ENCODE results near the gene PRKCD.

PRKCD gene

DNA sequence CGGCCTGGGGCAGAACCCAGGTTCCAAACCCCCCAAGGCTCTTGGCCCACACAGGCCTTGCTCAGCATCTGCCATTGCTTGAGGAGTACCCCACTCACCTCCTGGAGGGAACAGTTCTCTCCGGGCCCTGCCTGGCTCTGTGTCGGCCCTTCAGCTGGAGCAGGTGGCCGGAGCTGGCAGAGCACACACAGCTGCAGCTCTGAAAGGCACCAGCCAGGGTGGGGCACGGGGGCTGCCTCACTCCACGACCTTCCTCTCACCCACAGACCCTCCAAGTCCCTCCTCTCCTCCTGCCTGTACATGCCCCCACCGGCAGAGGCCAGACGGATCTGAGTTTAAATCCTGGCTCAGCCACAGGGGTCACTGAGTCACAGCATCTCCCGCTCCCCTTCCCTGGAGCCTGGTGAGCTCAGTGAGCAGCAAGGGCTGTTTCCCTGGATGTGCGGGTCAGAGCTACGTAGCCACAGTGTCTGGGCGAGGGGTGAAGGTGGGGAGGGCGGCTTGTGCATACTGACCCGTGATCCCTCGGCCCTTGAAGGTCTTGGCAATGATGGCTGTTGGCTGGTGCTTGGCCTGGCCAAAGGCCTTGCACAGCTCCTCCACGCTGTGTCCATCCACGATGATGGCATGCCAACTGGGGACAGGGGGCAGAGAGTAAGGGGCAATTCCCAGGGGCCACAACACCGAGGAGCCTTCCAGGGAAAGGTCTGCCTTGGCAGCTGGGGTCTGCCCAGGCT, 71.8 kb downstream of the PRKCD start:
- no peak for DNase-seq (ENCODE audit: low spot score)

DNA sequence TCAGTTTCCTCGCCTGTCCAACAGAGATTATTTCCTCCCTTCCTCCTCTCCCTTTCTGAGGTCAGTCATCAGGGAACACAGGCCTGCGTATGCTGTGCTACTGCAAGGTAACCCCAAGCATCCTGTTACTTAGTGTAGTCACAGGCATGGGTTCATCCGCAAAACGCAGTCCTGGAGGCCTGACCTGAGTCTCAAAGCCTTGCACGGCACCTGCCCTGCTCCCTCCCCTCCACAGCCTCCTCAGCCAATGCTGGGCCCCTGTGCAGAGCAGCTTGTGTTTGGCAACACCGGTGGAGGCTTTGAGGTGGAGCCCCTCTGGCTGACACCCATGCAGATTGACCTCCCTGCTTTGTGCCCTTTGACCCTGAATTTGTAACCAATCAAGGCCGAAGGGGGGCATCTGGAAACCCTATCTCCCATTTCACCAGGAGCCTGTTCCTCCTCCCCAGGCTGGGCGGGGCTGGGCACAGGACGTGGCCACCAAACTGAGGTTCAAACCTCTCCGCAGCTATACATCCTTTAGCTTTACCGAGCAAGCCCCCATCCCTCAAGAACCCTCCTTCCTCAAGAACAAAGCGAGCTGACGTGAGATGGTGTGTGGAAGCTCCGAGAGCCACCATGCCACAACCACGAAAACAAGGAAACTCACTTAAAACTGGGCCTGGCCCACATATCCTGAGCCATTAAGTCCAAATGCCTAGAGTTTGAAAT, 73.3 kb downstream of the PRKCD start:
- no peak for DNase-seq (ENCODE audit: low spot score)

DNA sequence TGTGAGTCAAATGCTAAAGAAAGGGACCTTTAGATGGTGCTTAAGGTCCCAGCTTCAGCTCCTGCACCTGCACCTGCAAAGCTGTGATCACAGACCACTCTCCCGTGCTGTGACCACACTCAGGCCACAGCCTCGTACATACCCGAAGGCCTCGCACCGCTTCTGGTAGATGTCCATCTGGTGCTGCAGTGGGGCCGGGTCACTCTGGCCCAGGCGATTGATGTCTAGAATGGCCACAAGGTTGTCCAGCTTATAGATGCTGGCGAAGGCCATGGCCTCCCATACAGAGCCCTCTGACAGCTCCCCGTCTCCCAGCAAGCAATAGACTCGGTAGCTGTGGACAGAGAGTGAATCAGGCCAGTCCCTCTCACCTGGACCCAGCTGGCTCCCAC, 73.8 kb downstream of the PRKCD start:
- no peak for DNase-seq (ENCODE audit: low spot score)

DNA sequence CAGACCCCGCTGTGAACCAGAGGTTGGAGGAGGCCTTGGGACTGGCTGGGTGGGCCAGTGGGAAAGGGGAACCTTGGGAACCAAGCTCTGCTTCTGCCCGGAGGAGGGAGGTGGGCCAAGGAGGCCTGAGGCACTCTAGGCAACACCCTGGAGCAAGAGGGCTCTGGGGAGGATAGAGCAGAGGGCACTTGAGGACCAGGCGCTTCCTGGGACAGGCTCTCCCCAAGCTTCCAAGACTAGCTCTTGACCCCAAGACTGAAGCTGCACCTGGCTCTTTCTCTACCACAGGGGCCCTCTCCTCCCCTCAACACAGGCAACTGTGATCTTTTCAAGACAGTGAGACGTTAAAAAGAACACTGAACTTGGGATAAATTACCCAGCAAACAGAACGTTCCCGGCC, 74.5 kb downstream of the PRKCD start:
- no peak for DNase-seq (ENCODE audit: low spot score)

DNA sequence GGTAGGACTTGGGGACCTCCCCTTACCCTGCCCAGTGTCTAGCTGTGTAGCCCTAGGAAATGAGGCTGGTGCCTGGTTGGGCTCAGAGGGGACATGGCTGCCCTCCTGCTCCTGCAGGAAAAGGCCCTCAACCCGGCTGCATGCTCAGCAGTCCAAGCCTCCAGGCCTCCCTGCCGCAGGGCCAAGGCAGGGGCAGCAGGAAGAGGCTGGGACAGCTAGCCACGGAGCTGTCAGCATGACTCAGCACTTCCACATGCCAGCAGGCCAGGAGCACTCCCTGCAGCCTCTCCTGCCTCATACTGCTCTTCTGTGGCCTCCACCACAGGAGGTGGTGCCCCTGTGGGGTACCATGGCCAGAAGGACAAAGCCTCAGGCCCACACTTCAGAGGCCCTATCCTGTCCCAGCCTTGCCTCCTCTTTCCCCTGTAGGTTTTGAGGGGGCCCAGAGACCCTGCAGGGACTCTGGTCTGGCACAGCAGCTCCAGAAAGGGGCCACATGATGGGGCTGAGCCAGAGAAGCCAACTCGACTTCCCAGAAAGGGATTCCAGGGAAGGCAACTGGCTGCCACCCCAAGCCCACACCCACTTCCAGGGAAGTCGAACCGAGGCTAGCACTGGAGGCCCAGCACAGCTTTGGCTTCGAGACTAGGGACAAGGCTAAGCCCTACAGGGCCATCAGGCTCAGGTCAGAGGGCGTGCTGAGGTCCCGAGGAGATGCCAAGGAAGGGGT, 75.3 kb downstream of the PRKCD start:
- peak; percentile 86 for DNase-seq (ENCODE audit: low spot score)

DNA sequence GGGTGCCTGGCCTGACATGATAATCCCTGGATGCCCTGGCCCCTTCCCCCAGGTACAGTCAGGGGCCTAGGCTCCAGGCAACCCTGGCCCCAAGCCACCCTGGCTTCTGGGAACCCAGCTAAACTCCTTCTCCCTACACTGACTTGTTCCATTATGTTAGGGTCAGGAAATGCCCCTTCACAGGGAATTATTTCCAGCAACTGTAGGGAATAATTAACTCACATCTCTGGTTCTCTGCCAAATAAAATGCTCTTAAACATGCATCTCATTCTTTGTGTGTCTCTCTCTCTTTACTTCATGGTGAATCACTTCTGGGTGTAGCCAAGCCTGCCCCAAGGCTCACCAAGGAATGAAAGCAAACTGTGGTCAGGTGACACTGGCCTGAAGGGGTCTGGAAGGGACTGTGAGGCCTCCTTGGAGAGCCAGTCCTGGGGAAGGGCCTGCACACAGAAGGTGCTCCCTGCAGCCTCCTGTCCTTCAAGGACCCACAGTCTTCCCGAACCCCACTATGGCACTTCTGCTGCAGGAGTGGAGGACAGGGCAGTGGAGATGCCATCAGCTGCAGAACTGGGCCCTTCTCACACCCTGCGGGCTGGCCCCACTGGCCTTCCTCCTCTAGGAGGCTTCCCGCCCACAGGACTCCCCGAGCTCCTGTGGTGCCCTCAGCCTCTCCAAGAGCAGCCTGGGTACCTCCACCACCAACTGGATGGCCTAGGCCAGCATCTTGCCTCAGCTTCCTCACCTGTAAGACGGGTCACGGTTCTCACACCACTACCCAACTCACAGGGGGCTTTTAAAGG, 77.2 kb downstream of the PRKCD start:
- peak; percentile 97 for DNase-seq (ENCODE audit: low spot score)

DNA sequence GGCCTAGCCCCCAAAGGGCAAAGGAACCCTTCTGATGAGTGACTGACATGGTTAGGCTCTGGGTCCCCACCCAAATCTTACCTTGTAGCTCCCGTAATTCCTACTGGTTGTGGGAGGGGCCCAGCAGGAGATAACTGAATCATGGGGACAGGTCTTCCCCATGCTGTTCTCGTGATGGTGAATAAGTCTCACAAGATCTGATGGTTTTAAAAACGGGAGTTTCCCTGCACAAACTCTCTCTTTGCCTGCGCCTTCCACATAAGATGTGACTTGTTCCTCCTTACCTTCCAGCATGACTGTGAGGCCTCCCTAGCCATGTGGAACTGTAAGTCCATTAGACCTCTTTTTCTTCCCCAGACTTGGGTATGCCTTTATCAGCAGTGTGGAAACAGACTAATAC, 77.9 kb downstream of the PRKCD start:
- DNase-seq (ENCODE audit: low spot score), result no peak

DNA sequence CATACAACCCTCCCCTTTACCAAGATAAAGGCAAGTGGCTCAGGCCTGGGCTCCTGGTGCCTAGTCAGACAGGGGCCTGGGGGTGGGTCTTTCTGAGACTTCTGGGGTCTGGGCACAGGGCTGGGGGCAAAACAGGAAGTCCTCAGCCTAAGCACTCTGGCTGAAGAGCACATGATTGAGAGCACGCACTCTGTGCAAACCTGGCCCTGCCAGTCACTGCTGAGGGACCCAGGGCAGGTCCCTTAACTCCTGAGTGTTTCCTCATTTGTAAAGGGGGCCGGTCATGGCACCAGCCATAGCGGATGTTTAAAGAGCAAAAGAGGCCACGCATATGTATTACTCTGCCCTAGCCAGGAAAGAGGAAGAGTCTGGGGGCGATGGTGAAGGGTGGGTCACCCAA, 78.8 kb downstream of the PRKCD start:
- no peak for DNase-seq (ENCODE audit: low spot score)

DNA sequence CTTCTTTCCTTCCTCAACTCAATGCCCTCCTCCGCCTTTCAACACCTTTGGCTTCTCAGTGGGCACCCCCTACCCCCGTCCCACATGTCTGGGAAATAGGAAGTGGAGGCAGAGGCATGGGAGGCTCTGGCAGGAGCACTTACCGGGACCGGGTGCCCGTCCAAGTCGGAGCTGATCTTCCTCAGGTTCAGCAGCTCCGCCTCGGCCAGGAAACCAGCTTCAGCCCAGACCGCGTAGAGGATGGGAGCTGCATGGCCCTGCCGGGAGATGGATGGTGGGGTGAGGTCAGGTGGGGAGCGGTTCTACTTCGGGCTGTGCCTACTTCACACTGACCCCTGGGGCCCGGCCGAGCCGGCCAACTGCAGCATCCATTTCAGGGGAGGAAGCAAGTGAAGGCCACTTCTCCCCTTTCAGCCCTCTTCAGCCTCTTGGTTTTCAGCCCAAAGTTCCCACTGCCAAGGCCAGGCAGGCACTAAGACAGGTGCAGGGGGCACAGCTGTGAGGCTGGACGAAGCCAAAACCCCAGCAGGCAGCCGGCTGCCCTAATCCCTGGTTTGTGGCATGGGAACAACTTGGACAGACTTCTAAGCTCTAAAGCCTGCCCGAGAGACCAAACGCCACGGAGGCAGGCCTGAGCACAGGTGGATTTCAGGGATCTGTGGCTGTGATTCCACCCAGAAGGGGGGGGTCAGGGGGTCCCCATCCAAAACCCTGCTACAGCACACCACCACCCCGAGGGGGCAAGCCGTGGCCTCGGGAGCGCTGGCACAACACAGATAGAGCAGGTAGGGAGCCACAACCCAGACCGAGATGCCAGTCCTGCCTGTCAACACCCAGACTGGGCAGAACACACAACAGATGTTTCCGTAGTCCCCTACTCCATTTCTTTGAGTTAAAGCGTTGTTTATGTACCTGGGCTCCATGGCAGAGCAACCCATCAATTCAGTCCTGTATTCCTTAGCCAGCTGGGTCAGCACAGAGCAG, 80.3 kb downstream of the PRKCD start:
- DNase-seq (ENCODE audit: low spot score), result no peak

DNA sequence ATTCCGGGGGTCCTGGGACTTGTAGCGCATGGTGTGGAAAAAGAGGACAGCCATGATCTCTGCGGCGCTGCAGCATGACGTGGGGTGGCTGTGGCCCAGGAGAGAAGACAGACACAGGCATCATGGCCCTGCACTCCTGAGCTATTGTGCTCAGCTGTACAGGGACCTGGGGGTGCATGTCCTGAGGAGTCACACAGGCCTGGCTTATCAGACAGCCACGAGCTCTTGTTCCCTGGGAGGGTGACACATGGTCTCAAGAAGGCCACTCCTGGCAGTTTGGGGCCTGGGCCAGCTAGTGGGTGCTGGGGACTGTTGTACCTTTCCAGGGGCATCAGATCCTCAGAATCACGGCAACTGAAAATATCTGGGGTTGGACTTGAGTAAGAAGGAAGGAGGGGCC, 81.1 kb downstream of the PRKCD start:
- DNase-seq (ENCODE audit: low spot score), result no peak
